K562 (cell line): Measurements from ENCODE around the gene LRRC71. TPM values are rescaled to one million over a fixed set of nuclear protein-coding genes. Genes with fewer than 3 reads are reported as not detected.

Source experiments
- ATAC-seq: fragments of 200-7000 bp; cut with Tn5 transposase; 3 replicates; pipeline ENCODE4 v1.9.1; 2020; ENCODE audit warnings: moderate library complexity
- BruUV-seq: library from RNA; stranded (reverse); fragments of 400-500 nt; replicated peaks from 2 replicates; lab custom pipeline; 2021; lab: Mats Ljungman, UMichigan
- CTCF ChIA-PET: fragments of 300-600 bp; formaldehyde crosslinking; extraction: SDS; loops from one replicate; lab custom pipeline; 2021; ENCODE audit warnings: low intra/inter-chr PET ratio; lab: Yijun Ruan, JAX
- POLR2A ChIA-PET: fragments of 300-600, 350-650 bp; sonication (Branson Sonifier 250); formaldehyde crosslinking; extraction: SDS; loops from one replicate; lab custom pipeline; 2021; ENCODE audit warnings: antibody characterized with exemption, inconsistent platforms; lab: Yijun Ruan, JAX
- DNase-seq, 4 experiments: peaks; one replicate each; pipeline versions ENCODE4 v3.0.0 to v3.0.0-alpha.2; 2011 to 2018; ENCODE audit warnings: low spot score in 3 of 4, mixed read lengths in 3 of 4; ENCODE audit errors: extremely low read depth in 1 of 4
- FAIRE-seq: peaks from 2 replicates; lab custom pipeline; 2011; peaks lifted over from hg19 to GRCh38; lab: Jason Lieb, UNC
- H2AFZ ChIP-seq: 2 replicates; pipeline ENCODE4 v1.6.0; 2011; ENCODE audit warnings: low read depth, low read length, control low read depth, inconsistent platforms
- H3K27ac ChIP-seq: fragments of 200-600 bp; 3 replicates; pipeline ENCODE4 v1.8.0; 2011; ENCODE audit warnings: low read depth, mild to moderate bottlenecking, control low read depth, inconsistent platforms, low read length, moderate library complexity, mixed read lengths; ENCODE audit errors: extremely low read depth
- H3K27me3 ChIP-seq, 2 experiments: fragments of 300-600 bp in 1 of 2; 2 replicates in 1 of 2; 3 replicates in 1 of 2; pipeline versions ENCODE4 v1.6.0 to v1.8.0; 2011; ENCODE audit warnings: inconsistent platforms in 2 of 2, low read length in 2 of 2, mild to moderate bottlenecking in 1 of 2, mixed read lengths in 1 of 2, moderate library complexity in 1 of 2; ENCODE audit not compliant: control insufficient read depth in 2 of 2, insufficient read depth in 2 of 2
- H3K36me3 ChIP-seq: fragments of 300-600 bp; 3 replicates; pipeline ENCODE4 v1.8.0; 2011; ENCODE audit warnings: mild to moderate bottlenecking, low read length, inconsistent platforms; ENCODE audit not compliant: control insufficient read depth, insufficient read depth
- H3K4me1 ChIP-seq, 2 experiments: fragments of 200-600 bp in 1 of 2; replicated peaks in 1 of 2; 2 replicates in 1 of 2; 3 replicates in 1 of 2; pipeline versions ENCODE4 v1.5.1 to v1.8.0; 2011; ENCODE audit warnings: inconsistent platforms in 2 of 2, low read length in 2 of 2, mild to moderate bottlenecking in 1 of 2, mixed read lengths in 1 of 2, moderate library complexity in 1 of 2; ENCODE audit not compliant: control insufficient read depth in 2 of 2, insufficient read depth in 2 of 2
- H3K4me2 ChIP-seq: 2 replicates; pipeline ENCODE4 v1.6.1; 2011; ENCODE audit warnings: low read length, control low read depth, inconsistent platforms, mixed read lengths; ENCODE audit not compliant: insufficient read depth
- H3K4me3 ChIP-seq: fragments of 200-600 bp; sonication (generic), shearing (Covaris generic); 2 replicates; pipeline ENCODE4 v1.5.1; 2016; ENCODE audit warnings: control low read depth, inconsistent platforms
- H3K79me2 ChIP-seq: fragments of 200-600 bp; 3 replicates; pipeline ENCODE4 v1.8.0; 2011; ENCODE audit warnings: low read length, inconsistent platforms; ENCODE audit not compliant: control insufficient read depth, insufficient read depth
- H3K9ac ChIP-seq, 2 experiments: 2 replicates each; pipeline versions ENCODE4 v1.6.0 to v1.6.1; 2011; ENCODE audit warnings: low read depth in 2 of 2, low read length in 2 of 2, control low read depth in 1 of 2, inconsistent platforms in 1 of 2, mild to moderate bottlenecking in 1 of 2, mixed read lengths in 1 of 2; ENCODE audit not compliant: insufficient read depth in 1 of 2
- H3K9me1 ChIP-seq: one replicate; pipeline ENCODE4 v1.6.0; 2011; ENCODE audit warnings: inconsistent platforms, mild to moderate bottlenecking, low read length, moderate library complexity; ENCODE audit not compliant: control insufficient read depth, insufficient read depth
- H3K9me3 ChIP-seq: replicated peaks from 2 replicates; pipeline ENCODE4 v1.5.1; 2011; ENCODE audit warnings: low read depth, low read length, inconsistent platforms; ENCODE audit not compliant: control insufficient read depth, insufficient read depth
- H4K20me1 ChIP-seq: replicated peaks from 2 replicates; pipeline ENCODE4 v1.6.1; 2011; ENCODE audit warnings: low read length, inconsistent platforms, mixed read lengths; ENCODE audit not compliant: control insufficient read depth, insufficient read depth
- CSDE1 ChIP-seq, 2 experiments: fragments of 450-650 bp; IDR thresholded peaks; 2 replicates each; pipeline ENCODE4 v1.6.1; 2016; ENCODE audit warnings: mild to moderate bottlenecking in 1 of 2
- FOSL1 ChIP-seq: fragments of 200-800 bp; sonication (Bioruptor generic); conservative IDR thresholded peaks from 2 replicates; pipeline ENCODE4 v1.6.1; 2016; ENCODE audit warnings: missing genetic modification characterization, missing compliant biosample characterization
- MYNN ChIP-seq, 2 experiments: sonication (generic); formaldehyde crosslinking in 1 of 2; IDR thresholded peaks; 2 replicates each; pipeline versions ENCODE4 v1.5.0 to v1.6.1; 2016 to 2020; ENCODE audit warnings: antibody characterized with exemption in 1 of 2, missing genetic modification reagents in 1 of 2
- PTTG1 ChIP-seq: fragments of 450-650 bp; IDR thresholded peaks from 2 replicates; pipeline ENCODE4 v1.6.1; 2016; ENCODE audit warnings: low read depth, mild to moderate bottlenecking, missing genetic modification characterization, missing compliant biosample characterization
- SRSF7 ChIP-seq: fragments of 200-400 bp; formaldehyde crosslinking; optimal IDR thresholded peaks from 2 replicates; pipeline ENCODE3; 2017; ENCODE audit warnings: mild to moderate bottlenecking, low read depth, low read length
- SUPT5H ChIP-seq: fragments of 450-650 bp; IDR thresholded peaks from 2 replicates; pipeline ENCODE4 v1.6.1; 2016
- TAF1 ChIP-seq: IDR thresholded peaks from 2 replicates; pipeline ENCODE4 v1.6.1; 2011; ENCODE audit warnings: mild to moderate bottlenecking, low read length, moderate library complexity; ENCODE audit not compliant: insufficient read depth, control insufficient read depth, severe bottlenecking; ENCODE audit errors: extremely low read depth
- TAF9B ChIP-seq: fragments of 450-650 bp; IDR thresholded peaks from 2 replicates; pipeline ENCODE4 v1.6.1; 2018; ENCODE audit warnings: mild to moderate bottlenecking; ENCODE audit not compliant: partially characterized antibody
- TRIM24 ChIP-seq, 2 experiments: fragments of 450-650 bp; IDR thresholded peaks; 2 replicates each; pipeline ENCODE4 v1.6.1; 2016
- ZNF121 ChIP-seq: sonication (generic); formaldehyde crosslinking; conservative IDR thresholded peaks from 2 replicates; pipeline ENCODE4 v1.8.0; 2022; ENCODE audit warnings: missing genetic modification reagents
- ZNF224 ChIP-seq: sonication (generic); formaldehyde crosslinking; IDR thresholded peaks from 2 replicates; pipeline ENCODE4 v1.8.0; 2022; ENCODE audit warnings: mild to moderate bottlenecking, missing genetic modification reagents
- WGBS: fragments of 100-300 bp; shearing (Covaris generic); methylation state at CpG from one replicate; pipeline ENCODE4 v1.1.6; 2016; ENCODE audit warnings: low coverage, mixed read lengths; ENCODE audit not compliant: insufficient coverage; ENCODE audit errors: missing lambda C conversion rate; 5-methylcytosine and 5-hydroxymethylcytosine counted together
- in situ Hi-C: fragments of 300-500 bp; cut with MboI; formaldehyde crosslinking; loops from 4 replicates; pipeline ENCODE4 v1.15.0; 2018; ENCODE audit warnings: inconsistent platforms, mixed read lengths
- intact Hi-C: fragments of 100-400 bp; cut with micrococcal nuclease; formaldehyde crosslinking; loops from 2 replicates; pipeline ENCODE4 v1.14.2; 2022
- polyA plus RNA-seq, 8 experiments: library from polyadenylated mRNA; depleted of rRNA in 4 of 8; stranded (reverse) in 5 of 8; unstranded in 3 of 8; fragments of >200 nt; fragmentation: Nextera tagmentation in 2 of 8; fragmentation: Illumina TruSeq in 1 of 8; extraction: Ambion mirVana in 2 of 8; extraction: Trizol in 1 of 8; gene quantifications; 2 replicates each; pipeline versions ENCODE4 v1.2.1 to v1.2.3, GENCODE V29; 2011 to 2014; ENCODE audit warnings: inconsistent platforms in 1 of 8, missing spikeins in 1 of 8
- total RNA-seq, 7 experiments: library from RNA; depleted of rRNA in 6 of 7; stranded (reverse); fragments of >200 nt in 6 of 7; fragmentation: Illumina TruSeq in 2 of 7; extraction: Trizol in 2 of 7; gene quantifications; 2 replicates each; pipeline versions ENCODE4 v1.2.1 to v1.2.3, GENCODE V29; 2011 to 2021; ENCODE audit warnings: low replicate concordance in 1 of 7
- TF ChIP-seq, protein P1 (sequence below): fragments of 250-450 bp; sonication (Bioruptor Pico); IDR thresholded peaks from 2 replicates; pipeline ENCODE4 v1.5.0; 2020; ENCODE audit warnings: mild to moderate bottlenecking, borderline replicate concordance
- TF ChIP-seq, protein P2 (sequence below), 2 experiments: fragments of 450-650 bp in 1 of 2; sonication (generic) in 1 of 2; formaldehyde crosslinking in 1 of 2; IDR thresholded peaks in 1 of 2; conservative IDR thresholded peaks in 1 of 2; 2 replicates each; pipeline versions ENCODE4 v1.6.1 to v1.8.1; 2016 to 2023; ENCODE audit warnings: mild to moderate bottlenecking in 2 of 2, moderate library complexity in 2 of 2, inconsistent platforms in 1 of 2, missing genetic modification reagents in 1 of 2

LRRC71 gene
- total and polyA plus RNA-seq, 9 of the 15 experiments (the other 6 are each of a cell fraction or from before 2014, with no cell fraction given), result 0.06 to 1.2 (median 0.51) TPM; not detected in 1

DNA sequence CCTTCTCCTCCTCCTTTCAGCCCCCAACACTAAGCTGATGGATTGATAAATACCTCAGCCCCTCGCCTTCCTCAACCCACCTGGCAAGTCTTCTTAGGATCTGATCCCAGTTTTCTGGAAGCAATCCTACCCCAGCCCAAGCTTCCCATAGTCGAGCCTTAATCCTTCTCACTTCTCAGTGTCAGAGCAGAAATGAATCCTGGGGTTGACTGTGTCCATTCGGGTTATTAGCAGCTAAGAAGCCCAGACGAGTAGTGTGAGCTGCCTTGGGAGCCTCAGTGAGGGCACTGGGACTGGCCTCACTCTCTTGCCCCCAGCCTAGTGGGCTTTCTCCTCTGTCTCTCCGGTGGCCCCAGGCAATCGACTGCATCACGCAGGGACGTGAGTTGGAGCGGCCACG is 39.3 kb upstream of the LRRC71 start:
- in situ Hi-C loops, result no loop called here
- POLR2A ChIA-PET, result interaction anchor here (0.6 to 1.4 kb wide), 3 partner anchors 11 to 55 kb away, joined by 3 to 4 read pairs (median 4); partner anchors contain the start of gene INSRR

DNA sequence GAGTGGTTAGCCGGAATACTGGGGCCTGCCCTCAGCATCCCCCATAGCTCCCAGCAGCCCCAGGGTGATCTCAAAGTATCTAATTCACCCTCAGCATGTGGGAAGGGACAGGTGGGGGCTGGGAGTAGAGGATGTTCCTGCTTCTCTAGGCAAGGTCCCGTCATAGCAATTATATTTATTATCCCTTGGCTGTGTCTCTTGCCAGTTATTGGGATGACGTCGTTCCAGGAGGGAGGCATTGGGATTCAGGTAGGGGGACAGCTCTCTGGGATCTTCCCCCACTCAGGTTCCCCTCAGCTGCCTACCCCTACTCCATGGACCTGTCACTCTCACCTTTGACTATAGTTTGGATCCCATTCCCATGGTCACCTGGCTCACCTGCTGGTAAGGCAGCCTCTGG is 38.8 kb upstream of the LRRC71 start:
- no TSS peak for BruUV-seq
- Histone ChIP-seq H3K9me3 (no peaks in the 10 kb centered on the region), H3K9ac (no peak overlapping the region), H3K36me3 (no peaks in the 10 kb centered on the region; the same call in 2 of the 3 replicates), H3K79me2 (no peaks in the 10 kb centered on the region), H2AFZ (no peak overlapping the region), H3K4me1 (peaks cover 14 to 19% of the 10 kb centered on the region in 2 experiments; a peak in 4 of 5 replicates), H4K20me1 (no peaks in the 10 kb centered on the region), H3K4me2 (no peak overlapping the region), H3K4me3 (no peak overlapping the region), H3K9me1 (no peaks in the 10 kb centered on the region), H3K27ac (no peak overlapping the region), H3K27me3 (no peaks in the 10 kb centered on the region)
- 69% methylated on average over 4 of the region's 4 CpGs for WGBS
- in situ Hi-C loops, result no loop called here
- ChIA-PET POLR2A (interaction anchor here (0.6 to 1.4 kb wide), 3 partner anchors 12 to 46 kb away, joined by 3 to 4 read pairs (median 4); partner anchors contain the start of gene INSRR), CTCF (no interaction called here)
- ATAC-seq, result no peak
- FAIRE-seq, result no peak
- TF ChIP-seq TRIM24 (IDR thresholded peaks at IDR 0.05) (no peak), SRSF7 (no peak), CSDE1 (IDR thresholded peaks at IDR 0.05) (no peak), TAF9B (no peak), ZNF121 (CRISPR knock-in tag) (no peak), FOSL1 (tag) (no peak), ZNF224 (CRISPR knock-in tag) (no peak)
- TF ChIP-seq, protein P1, sequence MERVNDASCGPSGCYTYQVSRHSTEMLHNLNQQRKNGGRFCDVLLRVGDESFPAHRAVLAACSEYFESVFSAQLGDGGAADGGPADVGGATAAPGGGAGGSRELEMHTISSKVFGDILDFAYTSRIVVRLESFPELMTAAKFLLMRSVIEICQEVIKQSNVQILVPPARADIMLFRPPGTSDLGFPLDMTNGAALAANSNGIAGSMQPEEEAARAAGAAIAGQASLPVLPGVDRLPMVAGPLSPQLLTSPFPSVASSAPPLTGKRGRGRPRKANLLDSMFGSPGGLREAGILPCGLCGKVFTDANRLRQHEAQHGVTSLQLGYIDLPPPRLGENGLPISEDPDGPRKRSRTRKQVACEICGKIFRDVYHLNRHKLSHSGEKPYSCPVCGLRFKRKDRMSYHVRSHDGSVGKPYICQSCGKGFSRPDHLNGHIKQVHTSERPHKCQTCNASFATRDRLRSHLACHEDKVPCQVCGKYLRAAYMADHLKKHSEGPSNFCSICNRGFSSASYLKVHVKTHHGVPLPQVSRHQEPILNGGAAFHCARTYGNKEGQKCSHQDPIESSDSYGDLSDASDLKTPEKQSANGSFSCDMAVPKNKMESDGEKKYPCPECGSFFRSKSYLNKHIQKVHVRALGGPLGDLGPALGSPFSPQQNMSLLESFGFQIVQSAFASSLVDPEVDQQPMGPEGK (CRISPR knock-in tag), result no peak
- DNase-seq, result no peak
- intact Hi-C loops, result no loop called here

More for the DNA sequence above, 39.3 kb upstream of the LRRC71 start:
- no peak overlapping the region for H3K27ac ChIP-seq
- no TSS peak for BruUV-seq
- peak overlapping the region in 1 of 2 experiments; percentile 38; a peak in 2 of 4 replicates for H3K9ac ChIP-seq
- CTCF ChIA-PET, result no interaction called here
- H3K9me3 ChIP-seq, result no peaks in the 10 kb centered on the region
- no peaks in the 10 kb centered on the region for H3K9me1 ChIP-seq
- no peak for TF ChIP-seq MYNN (IDR thresholded peaks at IDR 0.05)
- TF ChIP-seq MYNN (CRISPR knock-in tag; IDR thresholded peaks at IDR 0.05), result no peak
- no peak for TF ChIP-seq TAF1
- TF ChIP-seq PTTG1 (tag), result no peak
- TF ChIP-seq, protein P2, sequence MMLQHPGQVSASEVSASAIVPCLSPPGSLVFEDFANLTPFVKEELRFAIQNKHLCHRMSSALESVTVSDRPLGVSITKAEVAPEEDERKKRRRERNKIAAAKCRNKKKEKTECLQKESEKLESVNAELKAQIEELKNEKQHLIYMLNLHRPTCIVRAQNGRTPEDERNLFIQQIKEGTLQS (IDR thresholded peaks at IDR 0.05), result no peak
- TF ChIP-seq, protein P2 (CRISPR knock-in tag; conservative IDR thresholded peaks at IDR 0.05), result no peak
- no peak for TF ChIP-seq SUPT5H
- H3K36me3 ChIP-seq, result no peaks in the 10 kb centered on the region; the same call in 2 of the 3 replicates
- intact Hi-C loops, result no loop called here
- no peaks in the 10 kb centered on the region for H3K79me2 ChIP-seq
- no peak overlapping the region for H3K4me2 ChIP-seq
- FAIRE-seq, result peak; percentile 44
- 67% methylated on average over 9 of the region's 10 CpGs for WGBS
- no peaks in the 10 kb centered on the region for H4K20me1 ChIP-seq
- H3K4me3 ChIP-seq, result no peak overlapping the region
- no peak for DNase-seq
- ATAC-seq, result no peak
- peaks cover 14 to 24% of the 10 kb centered on the region in 2 experiments; a peak in 4 of 5 replicates for H3K4me1 ChIP-seq
- H3K27me3 ChIP-seq, result no peaks in the 10 kb centered on the region
- H2AFZ ChIP-seq, result no peak overlapping the region
